MM.1S (cell line): ENCODE results near the gene WDR36.
A peak's percentile ranks its signal among the peaks of the same experiment; 100 is the strongest.

ENCODE experiments used
- DNase-seq: peaks from one replicate; pipeline ENCODE4 v3.0.0-alpha.2; 2015
- H2AFZ ChIP-seq: fragments of 300-600 bp; sonication (generic); 2 replicates; pipeline ENCODE4 v1.6.0; 2016; ENCODE audit warnings: antibody characterized with exemption, low read length
- H3F3A ChIP-seq: fragments of 300-600 bp; sonication (generic); 2 replicates; pipeline ENCODE4 v1.6.1; 2016; ENCODE audit warnings: mild to moderate bottlenecking, antibody characterized with exemption, low read length, moderate library complexity, mixed read lengths; ENCODE audit not compliant: insufficient read depth
- H3K27ac ChIP-seq: fragments of 300-600 bp; sonication (generic); 2 replicates; pipeline ENCODE4 v1.5.1; 2016; ENCODE audit warnings: mild to moderate bottlenecking, low read length
- H3K27me3 ChIP-seq: fragments of 300-600 bp; sonication (generic); replicated peaks from 2 replicates; pipeline ENCODE4 v1.6.0; 2016; ENCODE audit warnings: low read length; ENCODE audit not compliant: insufficient read depth
- H3K36me3 ChIP-seq: fragments of 300-600 bp; sonication (generic); replicated peaks from 2 replicates; pipeline ENCODE4 v1.6.1; 2016; ENCODE audit warnings: mild to moderate bottlenecking, low read length, mixed read lengths; ENCODE audit not compliant: insufficient read depth
- H3K4me1 ChIP-seq: fragments of 300-600 bp; sonication (generic); 2 replicates; pipeline ENCODE4 v1.6.1; 2016; ENCODE audit warnings: low read length, mixed read lengths
- H3K4me2 ChIP-seq: fragments of 300-600 bp; sonication (generic); 2 replicates; pipeline ENCODE4 v1.6.0; 2016; ENCODE audit warnings: low read depth, low read length
- H3K4me3 ChIP-seq: fragments of 300-600 bp; sonication (generic); 2 replicates; pipeline ENCODE4 v1.5.1; 2016; ENCODE audit warnings: low read length, mixed read lengths
- H3K79me2 ChIP-seq: fragments of 300-600 bp; sonication (generic); 2 replicates; pipeline ENCODE4 v1.6.1; 2016; ENCODE audit warnings: mixed run types, low read length, mixed read lengths
- H3K9ac ChIP-seq: fragments of 300-600 bp; sonication (generic); 2 replicates; pipeline ENCODE4 v1.6.1; 2016; ENCODE audit warnings: low read length, mixed read lengths
- H3K9me2 ChIP-seq: fragments of 300-600 bp; sonication (generic); replicated peaks from 2 replicates; pipeline ENCODE4 v1.6.1; 2016; ENCODE audit warnings: mild to moderate bottlenecking, low read length, mixed read lengths; ENCODE audit not compliant: insufficient read depth
- H3K9me3 ChIP-seq: fragments of 300-600 bp; sonication (generic); replicated peaks from 2 replicates; pipeline ENCODE4 v1.6.1; 2016; ENCODE audit warnings: mild to moderate bottlenecking, low read length, mixed read lengths; ENCODE audit not compliant: insufficient read depth
- H4K20me1 ChIP-seq: fragments of 300-600 bp; sonication (generic); 2 replicates; pipeline ENCODE4 v1.6.1; 2016; ENCODE audit warnings: mild to moderate bottlenecking, low read length, moderate library complexity, mixed read lengths; ENCODE audit not compliant: insufficient read depth
- EZH2 ChIP-seq: fragments of 300-600 bp; sonication (generic); optimal IDR thresholded peaks from 2 replicates; pipeline ENCODE3; 2017; ENCODE audit warnings: low read depth, mild to moderate bottlenecking, antibody characterized with exemption, low read length, mixed read lengths
- EZH2phosphoT487 ChIP-seq: fragments of 300-600 bp; sonication (generic); IDR thresholded peaks from 2 replicates; pipeline ENCODE4 v1.6.1; 2018; ENCODE audit warnings: antibody characterized with exemption, low read length
- TF ChIP-seq, protein P1 (sequence below): fragments of 300-600 bp; sonication (generic); IDR thresholded peaks from 2 replicates; pipeline ENCODE4 v1.5.1; 2016; ENCODE audit warnings: antibody characterized with exemption, low read length, mixed read lengths

WDR36 gene

DNA sequence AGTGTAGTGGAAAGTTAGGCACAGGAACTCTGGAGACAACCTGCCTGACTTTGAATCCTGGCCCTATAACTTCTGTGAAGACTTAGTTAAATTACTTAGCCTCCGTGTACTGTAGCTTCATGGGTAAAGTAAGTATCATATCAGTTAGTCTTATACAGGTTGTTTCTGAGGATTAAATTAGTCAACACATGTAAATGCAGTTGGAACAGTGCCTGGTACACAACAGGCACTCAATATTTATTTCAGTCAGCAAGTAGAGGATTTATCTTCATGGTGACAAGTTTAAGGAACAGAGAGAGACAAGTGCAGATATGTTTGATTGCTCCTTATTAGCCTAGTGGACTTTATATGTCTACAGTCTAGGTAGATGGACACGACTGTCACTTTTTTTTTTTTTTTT is 17.9 kb upstream of the WDR36 start:
- no peaks in the 10 kb centered on the region for H3K36me3 ChIP-seq
- peaks cover 4% of the 10 kb centered on the region; the same call in 1 of the 2 replicates for H3F3A ChIP-seq
- no peaks in the 10 kb centered on the region for H4K20me1 ChIP-seq
- TF ChIP-seq EZH2 (no peak), EZH2phosphoT487 (no peak)
- TF ChIP-seq, protein P1, sequence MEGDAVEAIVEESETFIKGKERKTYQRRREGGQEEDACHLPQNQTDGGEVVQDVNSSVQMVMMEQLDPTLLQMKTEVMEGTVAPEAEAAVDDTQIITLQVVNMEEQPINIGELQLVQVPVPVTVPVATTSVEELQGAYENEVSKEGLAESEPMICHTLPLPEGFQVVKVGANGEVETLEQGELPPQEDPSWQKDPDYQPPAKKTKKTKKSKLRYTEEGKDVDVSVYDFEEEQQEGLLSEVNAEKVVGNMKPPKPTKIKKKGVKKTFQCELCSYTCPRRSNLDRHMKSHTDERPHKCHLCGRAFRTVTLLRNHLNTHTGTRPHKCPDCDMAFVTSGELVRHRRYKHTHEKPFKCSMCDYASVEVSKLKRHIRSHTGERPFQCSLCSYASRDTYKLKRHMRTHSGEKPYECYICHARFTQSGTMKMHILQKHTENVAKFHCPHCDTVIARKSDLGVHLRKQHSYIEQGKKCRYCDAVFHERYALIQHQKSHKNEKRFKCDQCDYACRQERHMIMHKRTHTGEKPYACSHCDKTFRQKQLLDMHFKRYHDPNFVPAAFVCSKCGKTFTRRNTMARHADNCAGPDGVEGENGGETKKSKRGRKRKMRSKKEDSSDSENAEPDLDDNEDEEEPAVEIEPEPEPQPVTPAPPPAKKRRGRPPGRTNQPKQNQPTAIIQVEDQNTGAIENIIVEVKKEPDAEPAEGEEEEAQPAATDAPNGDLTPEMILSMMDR: no peak
- H3K9ac ChIP-seq: no peak overlapping the region
- DNase-seq: no peak
- H3K4me3 ChIP-seq: peak overlapping the region; percentile 90; the same call in 1 of the 2 replicates
- no peaks in the 10 kb centered on the region for H3K79me2 ChIP-seq
- peak overlapping the region; percentile 89 for H3K4me2 ChIP-seq
- H3K4me1 ChIP-seq: 0 out of 2 replicates have a peak, but pooled peaks cover 9% of the 10 kb centered on the region
- no peaks in the 10 kb centered on the region for H3K9me2 ChIP-seq
- H3K27me3 ChIP-seq: no peaks in the 10 kb centered on the region
- H3K9me3 ChIP-seq: no peaks in the 10 kb centered on the region
- H2AFZ ChIP-seq: peak overlapping the region; percentile 99; the same call in 1 of the 2 replicates
- H3K27ac ChIP-seq: no peak overlapping the region

DNA sequence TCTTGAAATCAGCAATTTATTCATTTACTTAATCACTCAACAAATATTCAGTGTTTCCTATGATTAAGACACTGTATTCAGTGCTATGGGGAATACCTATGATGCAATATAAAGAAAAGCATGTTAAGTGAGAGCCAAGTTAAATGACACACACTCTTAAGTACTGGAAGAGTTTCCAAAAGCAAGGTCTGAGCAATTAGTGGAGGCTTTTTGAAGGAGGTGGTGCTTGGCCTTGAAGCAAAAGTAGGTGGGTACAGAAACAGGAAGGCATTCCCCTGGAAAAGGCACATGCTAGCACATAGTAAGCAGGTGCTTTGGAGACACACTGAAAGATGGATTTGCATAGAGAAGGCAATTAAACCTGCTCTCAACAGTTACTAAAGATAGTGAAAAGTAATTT is 16.6 kb upstream of the WDR36 start:
- Histone ChIP-seq H3K4me1 (0 out of 2 replicates have a peak, but pooled peaks cover 9% of the 10 kb centered on the region), H3F3A (peaks cover 4% of the 10 kb centered on the region; the same call in 1 of the 2 replicates), H3K79me2 (no peaks in the 10 kb centered on the region), H4K20me1 (no peaks in the 10 kb centered on the region), H3K4me3 (no peak overlapping the region), H3K27me3 (no peaks in the 10 kb centered on the region), H3K9me2 (no peaks in the 10 kb centered on the region), H3K9me3 (no peaks in the 10 kb centered on the region), H3K9ac (no peak overlapping the region), H3K4me2 (no peak overlapping the region), H2AFZ (no peak overlapping the region), H3K27ac (no peak overlapping the region), H3K36me3 (no peaks in the 10 kb centered on the region)
- no peak for TF ChIP-seq EZH2
- TF ChIP-seq, protein P1: no peak
- no peak for TF ChIP-seq EZH2phosphoT487
- no peak for DNase-seq

DNA sequence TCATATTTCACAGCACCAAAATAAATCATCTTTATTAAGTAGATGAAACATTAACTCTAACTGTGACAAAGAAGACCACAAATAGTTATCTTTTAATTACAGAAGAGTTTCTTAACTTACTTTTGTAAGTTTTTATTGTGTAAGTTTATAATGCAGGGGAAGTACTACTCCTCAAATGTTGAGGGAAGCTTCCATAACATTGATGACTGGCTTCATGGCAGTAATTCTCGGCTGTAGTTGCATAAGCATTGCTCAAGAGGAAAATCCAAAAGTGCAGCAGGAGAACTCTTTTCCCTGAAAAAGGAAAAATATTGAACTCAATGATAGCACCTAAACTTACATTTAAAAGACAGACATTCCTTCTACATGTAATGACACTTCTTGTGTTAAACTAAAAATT is 16.1 kb upstream of the WDR36 start:
- DNase-seq: no peak
- Histone ChIP-seq H3K4me1 (0 out of 2 replicates have a peak, but pooled peaks cover 9% of the 10 kb centered on the region), H4K20me1 (no peaks in the 10 kb centered on the region), H3K9me2 (no peaks in the 10 kb centered on the region), H3K4me3 (no peak overlapping the region), H3K4me2 (no peak overlapping the region), H2AFZ (no peak overlapping the region), H3K9ac (no peak overlapping the region), H3K27me3 (no peaks in the 10 kb centered on the region), H3K27ac (no peak overlapping the region), H3K9me3 (no peaks in the 10 kb centered on the region), H3K79me2 (no peaks in the 10 kb centered on the region), H3K36me3 (no peaks in the 10 kb centered on the region), H3F3A (peaks cover 4% of the 10 kb centered on the region; the same call in 1 of the 2 replicates)
- TF ChIP-seq, protein P1: no peak
- TF ChIP-seq EZH2 (no peak), EZH2phosphoT487 (no peak)
